ENCODE measurements around the gene MBD2. TPM values are rescaled to one million over a fixed set of nuclear protein-coding genes. Genes with fewer than 3 reads are reported as not detected.

MBD2 gene
- total RNA-seq, 4 donors from 2014 or later, result 12.7 to 21.7 (median 19.3) TPM

GRCh38 chr18:54232485-54233227 is 8.2 kb upstream of the MBD2 start:
- Histone ChIP-seq H3K4me1 (no peaks in the 10 kb centered on the region), H3K4me3 (no peak overlapping the region), H3K27me3 (no peaks in the 10 kb centered on the region), H3K27ac (no peak overlapping the region), H3K9me3 (no peaks in the 10 kb centered on the region), H3K36me3 (no peaks in the 10 kb centered on the region)
- DNase-seq, result no peak
- TF ChIP-seq POLR2A (IDR thresholded peaks at IDR 0.05) (no peak), CTCF (IDR thresholded peaks at IDR 0.05 in 4 of 5, conservative IDR thresholded peaks at IDR 0.05 in 1 of 5) (no peak)
- intact Hi-C loops (cut with DNase I; ENCODE audit: low total_unique reads), result no loop called here
- ATAC-seq, result no peak
- in situ Hi-C loops (cut with MboI; ENCODE audit: low sequenced_read_pairs in 4 of 4), result no loop called here

- Histone ChIP-seq H3K27me3 (no peaks in the 10 kb centered on the region), H3K4me3 (no peak overlapping the region), H3K36me3 (no peaks in the 10 kb centered on the region), H3K4me1 (peaks cover 0 to 8% of the 10 kb centered on the region in 2 donors), H3K27ac (no peak overlapping the region), H3K9me3 (no peaks in the 10 kb centered on the region)
- in situ Hi-C loops (cut with MboI; ENCODE audit: low sequenced_read_pairs in 4 of 4), result loop anchor here in 1 of 4 donors (10.0 kb wide), 1 partner anchor 45 kb away; no protein-coding TSS in a partner anchor
- no peak for ATAC-seq
- no peak for TF ChIP-seq CTCF (IDR thresholded peaks at IDR 0.05 in 4 of 5, conservative IDR thresholded peaks at IDR 0.05 in 1 of 5)
- TF ChIP-seq POLR2A (IDR thresholded peaks at IDR 0.05), result no peak
- no peak for DNase-seq
- intact Hi-C loops (cut with DNase I; ENCODE audit: low total_unique reads), result no loop called here
These were observed 5.1 kb upstream of the MBD2 start for GRCh38 chr18:54229421-54230059.

- in situ Hi-C loops (cut with MboI; ENCODE audit: low sequenced_read_pairs in 4 of 4), result loop anchor here in 1 of 4 donors (10.0 kb wide), 1 partner anchor 46 kb away; no protein-coding TSS in a partner anchor
- no peak overlapping the region for H3K4me3 ChIP-seq
- ATAC-seq, result no peak
- no peaks in the 10 kb centered on the region for H3K9me3 ChIP-seq
- no peaks in the 10 kb centered on the region for H3K36me3 ChIP-seq
- intact Hi-C loops (cut with DNase I; ENCODE audit: low total_unique reads), result no loop called here
- TF ChIP-seq POLR2A (IDR thresholded peaks at IDR 0.05) (no peak), CTCF (IDR thresholded peaks at IDR 0.05 in 4 of 5, conservative IDR thresholded peaks at IDR 0.05 in 1 of 5) (no peak)
- DNase-seq, result no peak
- H3K27me3 ChIP-seq, result no peaks in the 10 kb centered on the region
- H3K27ac ChIP-seq, result no peak overlapping the region
- H3K4me1 ChIP-seq, result peaks cover 0 to 9% of the 10 kb centered on the region in 2 donors
These were observed 3.9 kb upstream of the MBD2 start for GRCh38 chr18:54228364-54228763.

GRCh38 chr18:54223568-54224241 is 764 bp downstream of the MBD2 start:
- no peaks in the 10 kb centered on the region for H3K9me3 ChIP-seq
- H3K27ac ChIP-seq, result peak overlapping the region; percentile 76 to 79 (median 77)
- H3K27me3 ChIP-seq, result no peaks in the 10 kb centered on the region
- TF ChIP-seq CTCF (IDR thresholded peaks at IDR 0.05 in 4 of 5, conservative IDR thresholded peaks at IDR 0.05 in 1 of 5) (no peak), POLR2A (IDR thresholded peaks at IDR 0.05) (no peak)
- H3K4me3 ChIP-seq, result peak overlapping the region; percentile 61 to 73 (median 66)
- no peaks in the 10 kb centered on the region for H3K36me3 ChIP-seq
- in situ Hi-C loops (cut with MboI; ENCODE audit: low sequenced_read_pairs in 4 of 4), result loop anchor here in 1 of 4 donors (10.0 kb wide), 1 partner anchor 51 kb away; no protein-coding TSS in a partner anchor
- intact Hi-C loops (cut with DNase I; ENCODE audit: low total_unique reads), result loop anchor here (1.0 kb wide), 1 partner anchor 46 kb away; the partner anchor contains the start of gene POLI
- peaks cover 13 to 17% of the 10 kb centered on the region in 2 donors for H3K4me1 ChIP-seq
- DNase-seq, result peak; percentile 15 to 29
- peak; percentile 17 to 28 for ATAC-seq
